Inferior parietal cortex (tissue), 1 donor: ENCODE data around the gene PPP1R13B.
"Not testable (repeated sequence)": the region's sequence is repeated elsewhere in the genome, so short reads cannot be mapped to it uniquely, and the experiment has no call there.

Experiments used
- DNase-seq: peaks from one replicate; pipeline ENCODE4 v3.0.0-alpha.2; 2016; ENCODE audit errors: extremely low spot score

Gene PPP1R13B, protein sequence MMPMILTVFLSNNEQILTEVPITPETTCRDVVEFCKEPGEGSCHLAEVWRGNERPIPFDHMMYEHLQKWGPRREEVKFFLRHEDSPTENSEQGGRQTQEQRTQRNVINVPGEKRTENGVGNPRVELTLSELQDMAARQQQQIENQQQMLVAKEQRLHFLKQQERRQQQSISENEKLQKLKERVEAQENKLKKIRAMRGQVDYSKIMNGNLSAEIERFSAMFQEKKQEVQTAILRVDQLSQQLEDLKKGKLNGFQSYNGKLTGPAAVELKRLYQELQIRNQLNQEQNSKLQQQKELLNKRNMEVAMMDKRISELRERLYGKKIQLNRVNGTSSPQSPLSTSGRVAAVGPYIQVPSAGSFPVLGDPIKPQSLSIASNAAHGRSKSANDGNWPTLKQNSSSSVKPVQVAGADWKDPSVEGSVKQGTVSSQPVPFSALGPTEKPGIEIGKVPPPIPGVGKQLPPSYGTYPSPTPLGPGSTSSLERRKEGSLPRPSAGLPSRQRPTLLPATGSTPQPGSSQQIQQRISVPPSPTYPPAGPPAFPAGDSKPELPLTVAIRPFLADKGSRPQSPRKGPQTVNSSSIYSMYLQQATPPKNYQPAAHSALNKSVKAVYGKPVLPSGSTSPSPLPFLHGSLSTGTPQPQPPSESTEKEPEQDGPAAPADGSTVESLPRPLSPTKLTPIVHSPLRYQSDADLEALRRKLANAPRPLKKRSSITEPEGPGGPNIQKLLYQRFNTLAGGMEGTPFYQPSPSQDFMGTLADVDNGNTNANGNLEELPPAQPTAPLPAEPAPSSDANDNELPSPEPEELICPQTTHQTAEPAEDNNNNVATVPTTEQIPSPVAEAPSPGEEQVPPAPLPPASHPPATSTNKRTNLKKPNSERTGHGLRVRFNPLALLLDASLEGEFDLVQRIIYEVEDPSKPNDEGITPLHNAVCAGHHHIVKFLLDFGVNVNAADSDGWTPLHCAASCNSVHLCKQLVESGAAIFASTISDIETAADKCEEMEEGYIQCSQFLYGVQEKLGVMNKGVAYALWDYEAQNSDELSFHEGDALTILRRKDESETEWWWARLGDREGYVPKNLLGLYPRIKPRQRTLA

DNA sequence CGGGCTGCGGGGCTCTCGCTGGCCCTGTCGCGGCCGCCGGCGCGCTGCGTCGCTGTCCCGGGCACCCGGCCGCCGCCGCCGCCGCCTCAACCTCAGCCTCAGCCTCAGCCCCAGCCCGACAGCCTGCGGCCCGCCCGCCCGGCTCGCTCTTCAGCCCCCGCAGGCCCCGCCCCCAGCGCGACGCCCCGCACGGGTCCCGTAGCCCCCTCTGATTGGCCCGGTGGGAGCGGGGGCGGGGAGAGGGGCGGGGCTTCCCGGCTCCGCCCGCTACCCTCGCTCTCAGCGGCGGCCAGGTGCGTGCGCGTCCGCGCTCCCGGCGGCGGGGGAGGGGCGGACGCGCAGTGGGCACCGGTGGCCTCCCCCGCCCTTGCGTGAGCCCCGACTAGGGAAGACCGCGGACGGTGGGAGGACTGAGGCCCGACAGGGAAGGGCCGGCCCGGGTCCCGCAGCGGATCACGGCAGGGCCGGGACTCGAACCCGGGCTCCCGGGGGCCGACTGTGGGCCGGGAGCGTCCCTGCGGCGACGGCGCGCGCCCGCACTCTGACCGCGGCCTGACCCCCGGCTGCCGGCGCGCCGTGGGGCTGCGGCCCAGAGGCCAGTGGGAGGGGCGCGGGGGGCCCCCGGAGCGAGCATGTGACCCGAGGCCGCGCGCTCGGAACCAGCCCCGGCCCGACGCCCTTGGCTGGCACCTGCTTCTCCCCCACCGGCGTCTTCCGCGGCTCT is at the start of gene PPP1R13B:
Gene PPP1R13B (minus strand): TSS at position 125 of the 724 bp plus-strand sequence. CDS start 268 bp downstream, outside the sequence.
- DNase-seq = peak; percentile 80

DNA sequence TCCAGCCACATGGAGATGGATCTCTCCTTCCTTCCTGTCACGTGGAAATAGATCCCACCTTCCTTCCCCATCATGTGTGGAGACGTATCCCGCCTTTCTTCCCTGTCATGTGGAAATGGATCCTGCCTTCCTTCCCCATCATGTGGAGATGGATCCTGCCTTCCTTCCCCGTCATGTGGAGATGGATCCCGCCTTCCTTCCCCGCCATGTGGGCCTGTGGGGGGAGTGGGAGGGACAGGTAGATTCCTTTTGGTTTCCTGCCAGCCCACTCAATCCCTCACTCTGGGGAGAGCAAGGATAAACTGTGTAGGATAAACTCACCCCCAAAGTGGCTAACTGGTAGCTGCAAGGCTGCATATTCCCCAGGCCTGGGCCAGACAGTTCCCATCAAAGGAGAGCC is 49.2 kb upstream of the PPP1R13B start:
- no peak for DNase-seq

DNA sequence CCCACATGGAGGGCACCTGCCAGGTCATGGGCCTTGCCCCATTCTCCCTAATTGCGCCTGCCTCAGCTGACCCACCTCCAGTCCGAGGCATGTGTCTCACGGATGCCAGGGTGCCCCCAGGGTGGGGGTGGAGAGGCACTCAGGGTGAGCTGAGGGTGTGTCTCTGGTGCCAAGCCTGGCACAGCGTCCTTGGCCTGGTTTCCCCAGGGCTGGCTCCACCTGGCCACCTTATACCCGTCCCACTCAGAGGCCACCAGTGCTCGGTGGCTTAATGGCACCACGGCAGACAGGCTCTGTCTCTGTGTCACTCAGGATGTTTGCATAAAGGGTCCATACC is 47.3 kb upstream of the PPP1R13B start:
- DNase-seq = no peak

DNA sequence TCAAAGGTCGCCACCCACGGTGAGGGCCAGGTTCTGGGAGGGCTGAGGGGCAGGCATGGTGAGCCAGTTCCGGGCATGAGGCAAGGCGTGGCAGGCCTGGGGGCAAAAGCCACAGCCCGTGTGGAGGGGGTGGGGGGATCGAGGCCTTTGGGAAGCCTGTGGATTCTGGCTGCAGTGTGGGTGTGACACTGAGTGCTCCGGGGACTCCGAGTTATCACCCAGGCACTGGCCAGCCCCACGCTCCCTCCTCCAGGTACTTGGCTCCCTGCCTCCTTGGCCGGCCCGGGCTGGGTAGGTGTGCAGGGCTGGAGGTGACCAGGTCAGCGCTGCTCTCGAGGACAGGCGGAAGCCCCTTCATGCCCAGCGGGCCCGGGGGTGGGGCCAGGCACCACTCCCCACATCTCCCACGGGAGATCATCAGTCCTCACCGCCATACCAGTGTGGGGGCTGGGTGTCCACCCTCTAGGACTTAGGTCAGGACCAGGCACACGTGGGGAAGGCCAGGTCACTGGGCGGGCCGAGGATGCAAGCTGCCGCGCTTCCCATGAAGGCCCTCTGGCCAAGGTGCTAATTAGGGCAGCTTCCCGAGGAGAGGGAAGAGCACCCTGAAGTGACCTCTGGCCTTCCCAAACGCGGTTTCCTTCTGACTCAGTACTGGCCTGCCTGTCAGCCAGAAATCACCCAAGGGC is 46.8 kb upstream of the PPP1R13B start:
- DNase-seq = no peak

DNA sequence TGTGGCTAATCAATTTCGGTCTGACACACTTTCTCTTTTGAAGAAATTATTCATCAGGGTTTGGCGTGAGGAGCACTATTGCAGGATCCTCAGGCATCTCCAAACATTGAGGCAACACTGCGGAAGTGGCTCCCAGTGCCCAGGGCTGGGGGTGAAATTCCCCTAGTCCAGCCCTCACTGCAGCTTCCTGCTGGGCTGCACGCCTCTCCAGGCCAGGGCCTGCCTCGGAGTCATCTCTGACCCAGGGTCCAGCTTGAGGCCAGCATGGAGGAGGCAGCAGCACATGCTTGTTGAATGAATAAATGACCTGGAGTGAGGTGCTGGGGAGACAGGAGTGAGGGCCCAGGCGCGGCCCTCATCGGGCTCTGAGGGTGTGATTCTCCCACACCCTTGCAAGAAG is 44.9 kb upstream of the PPP1R13B start:
- no peak for DNase-seq

DNA sequence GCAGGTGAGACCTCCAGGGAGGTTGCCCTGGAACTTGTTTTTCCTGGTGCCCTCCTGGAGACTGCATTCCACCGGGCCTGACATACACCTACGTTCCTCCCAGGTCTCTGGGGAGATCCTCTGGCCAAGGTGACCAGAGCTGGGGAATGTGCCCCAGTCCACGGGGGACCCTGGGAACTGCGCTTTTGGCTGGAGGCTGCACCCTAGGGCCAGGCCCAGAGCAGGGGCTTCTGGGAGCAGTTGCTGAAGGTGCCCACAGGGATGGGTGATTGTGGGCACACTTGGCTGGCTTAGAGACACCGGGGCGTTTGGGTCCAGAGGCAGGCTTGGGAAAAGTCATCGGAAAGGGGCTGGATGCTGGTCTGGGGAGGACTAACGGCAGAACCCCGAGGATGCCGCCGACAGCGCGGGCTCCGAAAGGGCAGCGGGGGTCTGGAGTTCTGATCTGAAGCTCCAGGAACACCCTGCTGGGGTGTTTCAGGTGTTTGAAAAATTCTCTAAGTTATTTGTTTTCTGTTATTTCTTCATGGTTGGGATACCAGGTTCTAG is 44.4 kb upstream of the PPP1R13B start:
- DNase-seq = no peak

DNA sequence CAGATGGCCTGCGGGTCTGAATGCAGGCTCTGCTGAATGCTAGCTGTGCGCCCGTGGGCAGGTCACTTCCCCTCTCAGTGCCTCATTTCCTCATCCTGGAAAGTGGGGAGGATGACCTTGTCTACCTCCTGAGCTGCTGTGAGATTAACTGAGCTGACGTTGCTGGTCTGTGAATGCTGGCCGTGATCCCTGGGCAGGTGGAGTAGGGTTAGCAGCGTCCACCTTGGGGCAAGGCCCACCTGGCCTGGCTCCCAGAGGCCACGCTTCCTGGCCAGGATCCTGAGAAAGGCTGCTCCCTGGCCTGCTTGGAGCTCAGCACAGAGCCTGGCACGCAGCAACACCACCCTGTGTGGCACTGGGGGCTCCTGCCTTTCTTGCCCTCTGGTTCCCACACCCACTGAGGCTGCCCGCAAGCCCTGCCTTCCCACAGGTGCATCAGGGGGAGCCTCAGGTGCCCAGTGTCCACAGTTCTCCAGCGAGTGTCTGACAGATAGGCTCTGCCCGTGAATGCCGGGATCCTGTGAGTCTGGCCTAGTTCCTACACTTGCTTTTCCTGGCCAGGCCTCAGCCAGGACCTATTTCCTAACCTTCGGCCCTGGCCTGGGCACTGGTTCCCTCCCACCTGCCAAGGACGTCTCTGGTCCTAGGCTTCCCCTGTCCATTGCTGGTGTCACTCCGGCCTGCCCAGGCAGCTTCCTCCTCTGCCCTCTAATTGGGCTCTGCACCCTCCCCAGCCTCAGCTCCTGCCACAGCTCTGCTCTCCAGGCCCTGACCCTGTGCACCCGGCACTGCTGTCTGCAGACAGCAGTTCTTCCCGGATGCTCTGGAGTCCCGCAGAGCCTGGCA is 43.7 kb upstream of the PPP1R13B start:
- DNase-seq = no peak

DNA sequence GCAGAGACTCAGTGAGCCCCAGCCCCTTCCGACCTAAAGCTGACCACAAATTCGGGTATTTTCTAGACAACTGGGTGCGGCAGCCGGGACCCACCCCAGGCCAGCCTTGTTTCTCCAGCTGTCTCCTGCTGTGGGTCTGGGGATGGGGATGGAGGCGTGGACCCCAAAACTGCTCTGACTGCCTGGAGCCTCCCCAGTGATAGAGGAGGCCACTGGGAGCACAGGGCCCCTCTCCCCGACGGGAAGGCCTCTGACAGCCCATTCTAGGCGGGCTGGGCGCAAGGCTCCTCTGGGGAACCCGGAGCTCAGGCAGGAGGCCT is 42.6 kb upstream of the PPP1R13B start:
- no peak for DNase-seq

DNA sequence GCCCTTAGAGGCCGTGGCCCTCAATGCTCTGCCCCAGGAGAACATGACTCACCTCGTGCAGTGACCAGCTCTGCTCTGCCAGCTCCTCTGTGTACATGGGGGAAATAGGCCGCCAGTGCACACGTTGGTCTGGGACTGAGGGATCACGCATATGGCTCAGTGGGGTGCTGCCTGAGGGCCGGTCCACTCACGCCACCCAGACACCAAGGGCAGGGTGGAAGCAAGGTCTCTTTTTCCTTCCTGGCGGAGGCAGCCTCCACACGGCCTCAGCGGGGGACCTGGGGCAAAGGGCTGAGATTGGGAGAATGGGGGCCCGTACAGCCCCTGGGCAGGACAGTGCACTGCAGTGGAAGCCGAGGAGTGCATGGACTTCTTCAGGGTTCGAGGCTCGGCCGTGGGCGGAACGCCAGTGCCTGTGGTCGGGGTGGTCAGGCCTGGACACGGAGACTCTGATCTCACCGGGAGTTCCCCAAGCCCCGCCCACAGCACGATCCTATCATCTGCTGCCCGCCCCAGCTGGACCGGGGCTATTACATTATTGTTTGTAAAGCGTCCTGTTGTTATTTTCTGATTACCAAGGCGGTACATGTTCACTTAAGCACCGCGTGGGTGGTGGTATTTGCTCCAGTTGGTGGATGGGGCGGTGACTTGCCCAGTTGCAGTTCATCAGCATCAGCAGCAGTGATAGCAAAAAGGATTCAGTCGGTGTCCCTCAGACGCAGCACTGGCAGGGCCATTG is 42.1 kb upstream of the PPP1R13B start:
- no peak for DNase-seq

DNA sequence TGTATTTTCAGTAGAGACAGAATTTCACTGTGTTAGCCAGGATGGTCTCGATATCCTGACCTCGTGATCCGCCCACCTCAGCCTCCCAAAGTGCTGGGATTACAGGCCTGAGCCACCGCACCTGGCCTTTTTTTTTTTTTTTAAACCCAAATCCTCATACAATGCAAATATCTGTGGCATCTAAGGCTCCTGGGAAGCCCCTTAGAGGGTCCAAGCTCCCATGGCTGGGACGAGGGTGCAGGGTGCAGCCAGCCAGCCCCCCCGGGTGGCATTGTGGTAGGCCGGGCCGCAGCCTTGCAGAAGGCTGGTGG is 41.6 kb upstream of the PPP1R13B start:
- not testable (repeated sequence) for DNase-seq

DNA sequence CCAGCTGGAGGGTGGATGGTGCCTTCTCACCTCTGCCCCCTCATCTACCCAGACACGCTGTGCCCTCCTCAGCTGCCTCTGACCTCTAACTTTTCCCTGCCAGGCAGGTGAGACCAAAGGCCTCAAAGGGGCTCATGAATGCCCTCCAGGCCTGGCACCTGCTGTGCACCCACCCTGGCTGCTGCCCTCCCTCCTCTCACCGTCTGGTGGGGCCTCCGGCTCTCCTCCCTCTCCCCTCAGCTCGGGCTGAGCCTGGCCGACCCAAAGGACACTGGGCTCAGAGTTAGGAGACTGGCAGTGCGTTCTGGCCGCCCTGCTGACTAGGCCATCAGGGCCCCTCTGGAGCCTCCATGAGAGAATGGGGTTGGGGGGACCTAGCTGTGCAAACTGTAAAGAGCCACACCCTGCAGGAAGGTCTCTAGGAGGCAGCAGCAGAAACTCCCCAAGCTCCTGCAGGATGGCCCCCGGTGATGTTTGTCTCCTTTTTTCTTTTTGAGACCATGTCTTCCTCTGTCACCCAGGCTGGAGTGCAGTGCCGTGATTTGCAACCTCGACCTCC is 40.3 kb upstream of the PPP1R13B start:
- DNase-seq = no peak

DNA sequence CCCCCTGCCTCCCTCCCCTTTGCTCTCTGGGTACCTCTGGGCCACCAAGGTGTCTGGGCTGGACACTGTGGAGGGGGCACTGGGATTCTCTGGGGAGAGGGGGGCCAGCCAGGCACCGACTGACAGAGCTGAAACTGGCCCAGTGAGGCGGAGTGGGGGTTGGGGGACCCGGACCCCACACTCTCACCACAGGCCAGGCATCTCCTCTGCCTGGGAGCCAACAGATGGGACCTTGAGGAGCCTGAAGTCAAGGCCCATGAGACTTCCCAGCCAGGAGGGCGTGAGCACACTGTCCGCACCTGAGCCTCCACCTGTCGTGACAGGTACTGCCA is 39.8 kb upstream of the PPP1R13B start:
- DNase-seq = no peak

DNA sequence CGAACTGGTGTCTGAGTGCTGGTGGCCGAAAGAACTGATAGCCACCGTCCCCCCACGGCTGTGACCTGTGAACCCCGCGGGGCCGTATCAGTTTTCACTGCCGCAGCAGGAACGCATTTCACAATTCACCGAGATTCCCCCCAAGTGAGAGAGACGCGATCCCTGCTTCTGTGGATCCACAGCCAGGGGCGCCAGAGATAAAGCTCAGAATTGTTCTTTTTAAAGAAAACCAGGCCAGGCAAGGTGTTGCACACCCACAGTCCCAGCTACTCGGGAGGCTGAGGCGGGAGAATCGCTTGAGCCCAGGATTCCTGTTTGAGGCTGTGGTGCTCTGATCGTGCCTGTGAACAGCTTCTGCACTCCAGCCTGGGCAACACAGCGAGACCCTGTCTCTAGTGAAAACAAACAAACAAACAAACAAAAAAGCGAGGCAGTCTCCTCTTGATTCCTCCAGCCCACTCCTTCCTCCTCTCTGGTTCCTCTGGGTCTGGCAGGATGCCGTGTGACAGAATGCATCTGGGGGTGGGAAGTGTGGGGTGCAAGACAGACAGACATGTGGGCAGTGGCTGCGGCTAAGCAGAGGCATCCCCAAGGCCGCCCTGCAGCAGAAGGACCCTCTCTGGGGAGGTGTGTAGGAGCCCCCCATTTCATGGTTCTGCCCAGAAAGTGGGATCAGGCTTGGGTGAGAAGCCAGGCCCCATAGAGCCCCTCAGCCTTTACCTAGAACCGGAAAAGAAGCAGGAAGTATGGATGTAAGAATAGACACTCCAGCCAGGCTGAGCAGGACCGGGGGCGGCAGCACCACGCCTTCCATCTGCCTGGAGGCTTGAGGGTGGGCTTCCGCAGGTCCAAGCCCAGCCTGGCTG is 39.2 kb upstream of the PPP1R13B start:
- DNase-seq = no peak

DNA sequence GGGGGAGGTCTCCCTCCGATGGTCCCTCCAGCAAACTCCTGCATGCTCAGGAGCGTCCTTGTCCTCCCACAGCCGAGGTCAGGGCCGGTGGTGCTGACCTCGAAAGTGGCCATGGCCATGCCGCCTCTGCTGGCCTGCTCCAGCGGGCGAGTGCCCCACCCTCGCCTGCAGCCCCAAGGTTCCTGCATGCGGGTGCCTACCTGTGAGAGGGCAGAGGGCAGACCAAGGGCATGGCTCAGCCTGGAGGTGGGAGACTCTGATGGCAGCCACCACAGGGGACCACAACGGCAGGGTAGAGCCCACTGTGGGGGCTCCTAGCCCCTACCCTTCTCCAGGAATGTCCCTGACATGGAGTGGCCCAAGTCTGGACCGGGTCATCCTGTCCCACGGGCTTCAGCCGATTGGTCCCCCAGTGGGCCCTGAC is 38.1 kb upstream of the PPP1R13B start:
- no peak for DNase-seq

DNA sequence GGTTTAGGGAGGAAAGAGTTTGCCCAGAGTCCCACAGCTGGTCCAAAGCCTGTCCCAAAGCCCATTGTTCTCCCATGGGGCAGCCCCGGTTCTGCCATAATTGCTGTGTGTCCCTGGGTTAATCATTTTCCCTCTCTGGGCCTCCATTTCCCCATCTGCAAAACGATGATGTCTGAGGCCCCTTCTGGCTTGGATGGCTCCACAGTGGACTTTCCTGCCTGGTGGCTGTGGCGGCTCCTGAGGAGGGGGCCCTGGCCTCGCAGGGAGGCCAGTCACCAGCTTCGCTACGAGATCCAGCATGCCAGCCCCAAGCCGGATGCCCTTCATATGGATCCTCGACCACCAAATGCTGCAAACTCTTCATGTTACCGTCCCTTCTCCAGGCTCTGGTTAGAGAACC is 37.5 kb upstream of the PPP1R13B start:
- no peak for DNase-seq

DNA sequence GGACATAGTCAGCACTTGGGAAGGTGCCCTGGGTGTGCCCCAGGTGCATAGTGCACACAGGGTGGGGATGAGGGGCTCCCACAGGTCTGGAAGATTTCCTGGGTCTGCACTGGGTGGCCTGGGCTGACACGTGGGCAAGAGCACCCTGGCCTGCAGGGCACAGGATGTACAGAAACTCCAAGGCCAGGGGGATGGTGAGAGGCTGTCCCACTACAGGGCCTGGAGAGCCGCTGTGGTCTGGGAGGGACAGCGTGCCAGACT is 35.8 kb upstream of the PPP1R13B start:
- no peak for DNase-seq

DNA sequence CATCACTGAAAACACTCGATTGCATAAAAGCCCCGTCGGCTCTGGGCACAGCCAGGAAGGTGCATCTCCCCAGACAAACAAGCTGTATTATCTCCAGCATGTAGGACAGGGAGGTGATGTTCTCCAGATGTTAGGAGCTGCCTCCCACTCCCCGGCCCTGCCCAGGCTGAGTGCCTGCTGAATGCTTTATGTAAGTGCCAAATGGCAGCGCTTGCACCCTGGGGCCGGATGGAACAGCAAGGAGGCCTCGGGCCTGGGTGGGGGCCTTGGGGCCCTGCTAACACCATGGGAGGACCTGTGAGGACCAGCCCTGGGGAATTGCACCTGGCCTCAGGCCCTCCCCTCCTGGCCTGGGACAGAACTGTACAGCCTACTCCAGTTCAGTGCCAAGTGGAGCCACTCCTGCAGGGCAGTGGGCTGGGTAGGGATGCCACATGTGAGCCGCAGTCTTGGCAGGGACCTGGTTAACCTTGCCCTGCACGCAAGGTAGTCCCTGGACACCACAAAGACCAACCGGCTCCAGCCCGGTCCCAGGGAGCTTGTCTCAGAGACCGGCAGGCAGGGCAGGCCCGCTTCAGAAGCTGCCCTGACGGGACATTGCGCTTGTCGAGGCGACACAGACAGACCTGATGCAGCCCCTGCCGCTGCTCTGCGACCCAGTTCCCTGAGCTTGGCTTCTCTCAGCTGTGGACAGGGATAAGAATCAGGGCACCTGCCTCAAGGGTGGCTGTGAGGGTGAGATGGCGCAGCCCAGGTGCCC is 35.3 kb upstream of the PPP1R13B start:
- no peak for DNase-seq
